GM12878 (cell line): ENCODE results near the gene KCNMB2. TPM values are rescaled to one million over a fixed set of nuclear protein-coding genes. Genes with fewer than 3 reads are reported as not detected.

ENCODE experiments used
- BACH1 ChIP-seq: fragments of 450-650 bp; IDR thresholded peaks from 2 replicates; pipeline ENCODE4 v1.6.1; 2017; ENCODE audit warnings: mild to moderate bottlenecking, borderline replicate concordance
- CUX1 ChIP-seq: IDR thresholded peaks from 2 replicates; pipeline ENCODE4 v1.6.1; 2012; ENCODE audit warnings: improper control_type of control experiment, low read depth, low read length; ENCODE audit not compliant: insufficient replicate concordance
- FOXM1 ChIP-seq: IDR thresholded peaks from 2 replicates; pipeline ENCODE4 v1.6.1; 2012; ENCODE audit warnings: low read depth, mild to moderate bottlenecking, inconsistent platforms, low read length, moderate library complexity
- GATAD2B ChIP-seq: fragments of 450-650 bp; conservative IDR thresholded peaks from 2 replicates; pipeline ENCODE4 v1.6.1; 2017; ENCODE audit warnings: low read depth, mild to moderate bottlenecking, moderate library complexity
- LARP7 ChIP-seq: fragments of 450-650 bp; IDR thresholded peaks from 2 replicates; pipeline ENCODE4 v1.6.1; 2017; ENCODE audit warnings: mild to moderate bottlenecking
- MLLT1 ChIP-seq: fragments of 450-650 bp; IDR thresholded peaks from 2 replicates; pipeline ENCODE4 v1.6.1; 2016; ENCODE audit warnings: mild to moderate bottlenecking
- MTA2 ChIP-seq: fragments of 450-650 bp; IDR thresholded peaks from 2 replicates; pipeline ENCODE4 v1.6.1; 2016; ENCODE audit warnings: low read depth, mild to moderate bottlenecking, moderate library complexity
- MYB ChIP-seq: fragments of 150-350 bp; IDR thresholded peaks from 2 replicates; pipeline ENCODE4 v1.6.1; 2014; ENCODE audit warnings: mild to moderate bottlenecking, low read depth, low read length, borderline replicate concordance
- NFYA ChIP-seq: IDR thresholded peaks from 2 replicates; pipeline ENCODE4 v1.6.1; 2011; ENCODE audit warnings: low read depth, mild to moderate bottlenecking, low read length, improper control_type of control experiment, borderline replicate concordance
- PAX8 ChIP-seq: fragments of 450-650 bp; IDR thresholded peaks from 2 replicates; pipeline ENCODE4 v1.6.1; 2017; ENCODE audit warnings: mild to moderate bottlenecking, moderate library complexity
- PBX3 ChIP-seq: IDR thresholded peaks from 2 replicates; pipeline ENCODE4 v1.6.1; 2011; ENCODE audit warnings: mild to moderate bottlenecking, low read depth, low read length, moderate library complexity; ENCODE audit not compliant: insufficient replicate concordance
- POLR2A ChIP-seq: IDR thresholded peaks from 2 replicates; pipeline ENCODE4 v1.6.1; 2011; ENCODE audit warnings: low read depth, mild to moderate bottlenecking, low read length
- RELA ChIP-seq: fragments of 450-650 bp; IDR thresholded peaks from 2 replicates; pipeline ENCODE4 v1.8.0; 2014; ENCODE audit warnings: borderline replicate concordance; ENCODE audit not compliant: partially characterized antibody
- REST ChIP-seq: IDR thresholded peaks from 2 replicates; pipeline ENCODE4 v1.6.1; 2012; ENCODE audit warnings: mild to moderate bottlenecking, low read depth, low read length
- SRF ChIP-seq, 2 experiments: IDR thresholded peaks; 2 replicates each; pipeline ENCODE4 v1.6.1; 2011; ENCODE audit warnings: low read depth in 2 of 2, low read length in 2 of 2, mild to moderate bottlenecking in 1 of 2, moderate library complexity in 1 of 2
- ZBTB33 ChIP-seq: fragments of 450-650 bp; IDR thresholded peaks from 2 replicates; pipeline ENCODE4 v1.6.1; 2017; ENCODE audit warnings: mild to moderate bottlenecking
- ZZZ3 ChIP-seq: IDR thresholded peaks from 2 replicates; pipeline ENCODE4 v1.6.1; 2011; ENCODE audit warnings: low read depth; ENCODE audit not compliant: control insufficient read depth, insufficient read length
- polyA plus RNA-seq, 11 experiments: library from polyadenylated mRNA; depleted of rRNA in 4 of 11; unstranded in 6 of 11; stranded (reverse) in 5 of 11; fragments of >200 nt; fragmentation: Nextera tagmentation in 4 of 11; fragmentation: Illumina TruSeq in 1 of 11; extraction: Ambion mirVana in 4 of 11; extraction: Trizol in 1 of 11; gene quantifications; 1 replicate in 1 of 11; 2 replicates in 10 of 11; pipeline versions ENCODE4 v1.2.1 to v1.2.3, GENCODE V29; 2011 to 2016; ENCODE audit warnings: inconsistent platforms in 2 of 11, missing spikeins in 2 of 11, low read depth in 1 of 11
- total RNA-seq, 4 experiments: library from RNA; depleted of rRNA in 3 of 4; stranded (reverse); fragments of >200 nt in 3 of 4; fragmentation: Illumina TruSeq in 1 of 4; extraction: Trizol in 1 of 4; gene quantifications; 2 replicates each; pipeline versions ENCODE4 v1.2.1 to v1.2.3, GENCODE V29; 2013 to 2021

Gene KCNMB2
- total and polyA plus RNA-seq, 10 of the 15 experiments (the other 5 are each of a cell fraction or from before 2014, with no cell fraction given): 0.22 to 18.8 (median 11.0) TPM

- 0 out of 2 replicates have a peak, but pooled peaks have one; percentile 7 for TF ChIP-seq MLLT1
- no peak for TF ChIP-seq RELA
- no peak for TF ChIP-seq POLR2A
- no peak for TF ChIP-seq MYB
- no peak for TF ChIP-seq NFYA
- no peak for TF ChIP-seq PBX3
- no peak for TF ChIP-seq ZZZ3
- TF ChIP-seq PAX8: no peak
- no peak for TF ChIP-seq GATAD2B
- no peak for TF ChIP-seq SRF (IDR thresholded peaks at IDR 0.05; ENCODE audit: low read depth in 2 of 2, low read length in 2 of 2)
- no peak for TF ChIP-seq ZBTB33
- TF ChIP-seq FOXM1: peak; percentile 79; the same call in 1 of the 2 replicates
- TF ChIP-seq LARP7: no peak
- TF ChIP-seq BACH1: no peak
- no peak for TF ChIP-seq CUX1
- no peak for TF ChIP-seq REST
- peak; percentile 35; the same call in 1 of the 2 replicates for TF ChIP-seq MTA2
These were observed 132.9 kb downstream of the KCNMB2 start (continued) for GRCh38 chr3:178669022-178669601.
